Large intestine (tissue), 3 donors: ENCODE measurements around the gene TAS2R9. TPM values are rescaled to one million over a fixed set of nuclear protein-coding genes. Genes with fewer than 3 reads are reported as not detected.
"Not testable (repeated sequence)": the region's sequence is repeated elsewhere in the genome, so short reads cannot be mapped to it uniquely, and the experiment has no call there.

ENCODE experiments used
- DNase-seq, 2 donors: peaks; one replicate each; pipeline versions ENCODE4 v3.0.0 to v3.0.0-alpha.2; 2013
- H3K27ac ChIP-seq: one replicate; pipeline ENCODE4 v1.5.1; 2013; ENCODE audit warnings: low read length
- H3K27me3 ChIP-seq: 2 replicates; pipeline ENCODE4 v1.6.1; 2013; ENCODE audit warnings: low read length; ENCODE audit not compliant: control insufficient read depth, insufficient read depth
- H3K36me3 ChIP-seq: 2 replicates; pipeline ENCODE4 v1.6.1; 2013; ENCODE audit warnings: low read length; ENCODE audit not compliant: control insufficient read depth, insufficient read depth
- H3K4me1 ChIP-seq: one replicate; pipeline ENCODE4 v1.6.1; 2013; ENCODE audit warnings: low read length; ENCODE audit not compliant: control insufficient read depth, insufficient read depth
- H3K4me3 ChIP-seq: one replicate; pipeline ENCODE4 v1.5.1; 2013; ENCODE audit warnings: low read length
- H3K9me3 ChIP-seq: one replicate; pipeline ENCODE4 v1.6.1; 2013; ENCODE audit warnings: mild to moderate bottlenecking, low read depth, low read length, moderate library complexity; ENCODE audit not compliant: control insufficient read depth
- WGBS: methylation state at CpG from one replicate; pipeline ENCODE4 v1.1.5; 2013; ENCODE audit warnings: low lambda C conversion rate; ENCODE audit not compliant: insufficient coverage; 5-methylcytosine and 5-hydroxymethylcytosine counted together
- polyA plus RNA-seq: library from polyadenylated mRNA; unstranded; fragments of 120-200 nt; gene quantifications from one replicate; pipeline ENCODE4 v1.2.1, GENCODE V29; 2013

TAS2R9 gene
- polyA plus RNA-seq, 1 donor = not detected

DNA sequence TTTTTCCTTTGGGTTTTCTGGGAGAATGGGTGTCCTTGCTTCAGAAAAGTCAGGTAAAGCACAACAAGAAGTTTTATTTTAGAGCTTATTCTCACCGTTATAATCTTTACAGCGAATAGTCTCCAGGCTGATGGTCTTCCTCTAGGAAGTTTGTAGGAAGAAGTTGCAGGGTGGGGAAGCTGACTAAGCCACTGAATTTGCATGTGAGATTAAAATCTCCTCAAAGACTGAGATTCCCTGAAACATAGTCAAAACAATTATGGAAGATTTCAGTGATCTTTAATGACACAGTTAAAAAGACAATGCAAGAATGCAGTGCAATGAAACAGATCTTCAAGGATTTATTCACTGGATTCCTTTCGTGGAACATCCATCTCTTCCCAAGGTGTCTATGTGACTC is 15.0 kb upstream of the TAS2R9 start:
- WGBS = 86% methylated on average over 3 of the region's 3 CpGs
- Histone ChIP-seq H3K4me1 (no peaks in the 10 kb centered on the region), H3K4me3 (no peak overlapping the region), H3K27ac (no peak overlapping the region), H3K27me3 (no peaks in the 10 kb centered on the region), H3K9me3 (no peaks in the 10 kb centered on the region), H3K36me3 (no peaks in the 10 kb centered on the region)
- no peak for DNase-seq

DNA sequence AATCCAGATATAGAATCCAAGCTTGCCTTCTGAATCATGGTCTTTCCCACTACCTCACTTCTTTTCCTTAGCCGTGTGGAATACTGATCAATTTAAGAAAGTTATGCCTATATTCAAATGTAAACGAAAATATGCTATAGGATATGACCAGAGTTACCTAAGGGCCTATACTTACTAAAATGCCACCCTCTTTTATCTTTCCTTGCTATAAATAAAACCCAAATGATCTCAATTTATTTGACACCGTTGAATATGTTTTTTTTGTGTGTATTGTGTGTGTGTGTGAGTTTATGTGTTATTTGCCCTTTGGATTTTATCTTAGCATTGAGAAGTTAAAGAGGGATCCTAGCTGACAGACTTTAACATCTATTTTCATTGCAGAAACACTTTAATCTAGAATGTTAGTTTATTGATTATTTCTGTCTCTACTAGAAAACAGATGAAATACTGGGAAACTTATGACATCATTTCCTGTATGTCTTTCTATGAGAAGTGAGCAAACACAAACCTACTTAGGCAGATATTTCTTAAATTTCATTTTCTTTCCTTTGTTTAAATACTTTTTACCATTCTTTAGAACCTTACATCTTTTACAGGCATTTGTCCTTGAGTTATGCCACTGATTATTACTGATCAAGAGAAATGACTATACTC is 2.0 kb upstream of the TAS2R9 start:
- 100% methylated on average over 1 of the region's 3 CpGs for WGBS
- Histone ChIP-seq H3K4me1 (no peaks in the 10 kb centered on the region), H3K27ac (no peak overlapping the region), H3K36me3 (no peaks in the 10 kb centered on the region), H3K4me3 (no peak overlapping the region), H3K27me3 (no peaks in the 10 kb centered on the region), H3K9me3 (no peaks in the 10 kb centered on the region)
- no peak for DNase-seq

DNA sequence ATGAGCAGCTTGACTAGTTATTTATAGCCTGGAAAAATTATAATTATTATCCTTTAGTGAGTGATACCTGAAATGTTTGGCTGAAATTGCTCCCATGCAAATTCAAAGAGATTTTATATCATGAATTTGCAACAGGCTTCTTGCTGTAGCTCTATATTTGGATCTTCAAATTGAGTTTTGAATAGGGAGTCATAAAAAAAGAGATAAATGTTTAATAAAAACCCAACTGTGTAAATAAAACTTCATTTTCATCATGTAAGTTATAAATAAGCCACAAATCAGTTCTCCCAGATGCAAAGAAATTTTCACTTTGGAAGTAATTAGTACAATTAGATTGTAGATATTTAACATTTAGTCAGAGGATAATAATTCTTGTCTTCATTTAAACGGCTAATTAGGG is 2.8 kb downstream of the TAS2R9 start, which contains the start of gene TAS2R8:
TSS of gene TAS2R8 (minus strand) at position 101 of the 400 bp plus-strand sequence. CDS start 306 bp downstream, outside the sequence.
- no peak within 1 kb of the TSS for H3K27ac ChIP-seq
- no peaks in the 10 kb centered on the region for H3K36me3 ChIP-seq
- no peak within 1 kb of the TSS for H3K4me3 ChIP-seq
- no peaks in the 10 kb centered on the region for H3K27me3 ChIP-seq
- H3K4me1 ChIP-seq = no peaks in the 10 kb centered on the region
- no peaks in the 10 kb centered on the region for H3K9me3 ChIP-seq
- no peak for DNase-seq
- 91% methylated on average over 1 of the region's 1 CpG for WGBS

DNA sequence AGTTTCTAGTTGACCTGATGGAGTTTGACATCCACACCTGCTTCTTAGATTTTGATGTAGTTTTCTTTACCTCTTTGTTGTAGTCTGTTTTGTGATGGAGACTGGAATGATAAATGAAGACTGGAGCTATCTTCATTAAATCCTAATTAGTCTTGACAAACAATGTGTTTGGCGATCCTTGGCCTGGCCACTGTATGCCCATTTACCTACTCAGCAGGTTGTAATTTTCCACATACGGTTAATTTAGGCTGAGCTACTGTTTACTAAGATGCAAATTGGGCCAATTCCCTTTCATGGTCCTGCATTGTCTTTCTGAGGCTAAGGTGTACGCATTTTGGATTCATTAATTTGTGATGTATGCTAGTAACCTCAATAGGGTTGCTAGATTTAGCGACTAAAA is 7.4 kb downstream of the TAS2R9 start, which contains the start of gene TAS2R7:
TSS of gene TAS2R7 (minus strand) at position 41 of the 400 bp plus-strand sequence. CDS start 57 bp downstream, outside the sequence.
- WGBS = 28% methylated on average over 2 of the region's 4 CpGs
- Histone ChIP-seq H3K36me3 (no peaks in the 10 kb centered on the region), H3K4me1 (no peaks in the 10 kb centered on the region), H3K9me3 (no peaks in the 10 kb centered on the region), H3K4me3 (no peak within 1 kb of the TSS), H3K27ac (no peak within 1 kb of the TSS), H3K27me3 (peaks cover 3% of the 10 kb centered on the region)
- no peak for DNase-seq

DNA sequence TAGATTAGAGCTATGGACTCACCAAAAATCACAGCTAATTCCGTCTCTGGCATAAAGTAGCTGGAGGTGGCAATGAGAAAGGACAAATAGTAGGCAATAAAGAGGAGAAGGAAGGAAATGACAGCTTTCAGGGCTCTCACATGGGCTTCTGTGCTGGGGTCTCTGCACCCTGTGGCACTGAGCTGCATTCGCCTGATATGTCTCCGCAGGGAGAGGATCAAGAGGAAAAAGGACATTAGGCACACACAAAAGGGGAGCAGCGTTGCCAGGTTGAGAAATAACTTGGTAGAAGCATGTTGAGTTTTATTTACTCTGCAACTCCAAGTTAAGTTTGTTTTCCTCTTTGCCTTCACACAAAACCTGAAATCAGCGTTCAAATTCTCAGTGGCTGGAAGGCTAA is 8.2 kb downstream of the TAS2R9 start:
- no peaks in the 10 kb centered on the region for H3K9me3 ChIP-seq
- no peak overlapping the region for H3K4me3 ChIP-seq
- H3K4me1 ChIP-seq = no peaks in the 10 kb centered on the region
- no peak for DNase-seq
- H3K36me3 ChIP-seq = no peaks in the 10 kb centered on the region
- peaks cover 3% of the 10 kb centered on the region for H3K27me3 ChIP-seq
- no CpG with 5 or more reads among the region's 5 CpGs for WGBS
- no peak overlapping the region for H3K27ac ChIP-seq

DNA sequence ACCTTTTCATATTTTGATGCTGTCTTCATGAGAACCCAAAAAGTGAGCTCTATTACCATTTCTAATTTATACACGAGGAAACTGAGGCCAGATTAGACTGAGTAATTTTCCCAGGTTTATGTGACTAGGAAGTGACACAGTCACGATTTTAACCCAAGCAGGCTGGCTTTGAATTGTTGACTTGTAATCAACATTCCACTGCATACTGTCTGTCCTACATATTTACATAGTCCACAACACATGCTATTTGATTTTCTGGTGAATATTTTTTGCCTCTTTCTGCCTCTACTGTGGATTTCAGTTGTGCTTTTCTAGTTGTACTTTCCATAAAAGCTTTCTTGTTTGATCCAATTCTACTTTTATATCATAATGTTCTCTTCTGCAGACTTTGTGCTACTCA is 15.7 kb downstream of the TAS2R9 start:
- DNase-seq = no peak
- WGBS = no CpG with 5 or more reads among the region's 2 CpGs
- no peaks in the 10 kb centered on the region for H3K27me3 ChIP-seq
- H3K36me3 ChIP-seq = no peaks in the 10 kb centered on the region
- no peaks in the 10 kb centered on the region for H3K9me3 ChIP-seq
- H3K27ac ChIP-seq = no peak overlapping the region
- no peaks in the 10 kb centered on the region for H3K4me1 ChIP-seq
- no peak overlapping the region for H3K4me3 ChIP-seq

DNA sequence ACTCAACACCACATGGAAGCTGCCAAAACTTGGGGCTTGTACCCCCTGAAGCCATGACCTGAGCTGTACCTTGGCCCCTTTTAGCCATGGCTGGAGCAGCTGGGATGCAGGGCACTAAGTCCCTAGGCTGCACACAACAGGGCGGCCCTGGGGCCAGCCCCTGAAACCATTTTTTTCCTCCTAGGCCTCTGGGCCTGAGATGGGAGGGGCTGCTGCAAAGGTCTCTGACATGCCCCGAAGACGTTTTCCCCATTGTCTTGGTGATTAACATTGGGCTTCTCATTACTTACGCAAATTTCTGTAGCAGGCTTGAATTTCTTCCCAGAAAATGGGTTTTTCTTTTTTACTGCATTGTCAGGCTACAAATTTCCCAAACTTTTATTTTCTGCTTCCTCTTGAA is 18.2 kb downstream of the TAS2R9 start:
- 100% methylated on average over 1 of the region's 4 CpGs for WGBS
- DNase-seq, H3K36me3 ChIP-seq, H3K27ac ChIP-seq, H3K9me3 ChIP-seq, H3K27me3 ChIP-seq, H3K4me1 ChIP-seq, H3K4me3 ChIP-seq: not testable (repeated sequence)

DNA sequence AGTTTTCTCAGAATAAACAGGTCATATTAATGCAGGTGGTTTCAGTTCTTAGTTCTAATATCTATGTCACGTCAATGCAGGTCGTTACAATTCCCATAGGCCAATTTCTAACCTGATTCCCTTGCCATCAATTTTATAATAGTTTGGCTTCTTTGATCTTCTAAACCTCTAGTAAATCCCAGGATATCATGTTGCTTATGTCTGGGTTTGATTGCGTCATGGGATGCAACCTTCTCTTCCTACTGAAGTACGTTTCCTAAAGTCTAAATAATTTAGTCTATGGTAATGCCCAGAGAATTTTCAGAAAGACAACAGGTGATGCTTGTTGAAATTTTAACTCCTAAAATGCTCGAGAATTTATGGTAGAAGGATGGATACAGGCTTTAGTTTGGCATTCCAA is 26.7 kb downstream of the TAS2R9 start:
- H3K4me3 ChIP-seq = no peak overlapping the region
- H3K27me3 ChIP-seq = no peaks in the 10 kb centered on the region
- 100% methylated on average over 1 of the region's 5 CpGs for WGBS
- H3K4me1 ChIP-seq = no peaks in the 10 kb centered on the region
- DNase-seq = no peak
- H3K9me3 ChIP-seq = no peaks in the 10 kb centered on the region
- H3K36me3 ChIP-seq = no peaks in the 10 kb centered on the region
- H3K27ac ChIP-seq = no peak overlapping the region

DNA sequence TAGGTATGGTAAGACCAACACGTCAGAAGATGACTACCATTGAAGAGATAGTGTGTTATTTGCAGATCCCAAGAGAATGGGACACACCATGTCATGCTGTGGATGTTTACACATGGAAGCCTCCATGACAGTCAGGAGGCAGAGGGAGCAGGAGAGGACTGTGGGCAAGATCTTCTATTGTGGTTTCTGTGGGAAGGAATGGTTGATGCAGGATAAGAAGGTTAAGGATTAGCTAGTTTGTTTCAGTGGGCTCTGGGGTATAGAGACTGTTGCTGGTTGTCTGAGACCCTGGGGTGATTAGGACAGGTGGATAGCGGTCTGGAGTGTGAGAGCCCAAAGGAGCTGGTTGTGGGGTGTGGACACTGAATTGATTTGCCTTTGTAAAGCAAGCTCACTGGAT is 30.9 kb downstream of the TAS2R9 start:
- H3K4me3 ChIP-seq = no peak overlapping the region
- no CpG with 5 or more reads among the region's 2 CpGs for WGBS
- no peaks in the 10 kb centered on the region for H3K4me1 ChIP-seq
- no peaks in the 10 kb centered on the region for H3K9me3 ChIP-seq
- no peaks in the 10 kb centered on the region for H3K36me3 ChIP-seq
- DNase-seq = no peak
- H3K27ac ChIP-seq = no peak overlapping the region
- no peaks in the 10 kb centered on the region for H3K27me3 ChIP-seq

DNA sequence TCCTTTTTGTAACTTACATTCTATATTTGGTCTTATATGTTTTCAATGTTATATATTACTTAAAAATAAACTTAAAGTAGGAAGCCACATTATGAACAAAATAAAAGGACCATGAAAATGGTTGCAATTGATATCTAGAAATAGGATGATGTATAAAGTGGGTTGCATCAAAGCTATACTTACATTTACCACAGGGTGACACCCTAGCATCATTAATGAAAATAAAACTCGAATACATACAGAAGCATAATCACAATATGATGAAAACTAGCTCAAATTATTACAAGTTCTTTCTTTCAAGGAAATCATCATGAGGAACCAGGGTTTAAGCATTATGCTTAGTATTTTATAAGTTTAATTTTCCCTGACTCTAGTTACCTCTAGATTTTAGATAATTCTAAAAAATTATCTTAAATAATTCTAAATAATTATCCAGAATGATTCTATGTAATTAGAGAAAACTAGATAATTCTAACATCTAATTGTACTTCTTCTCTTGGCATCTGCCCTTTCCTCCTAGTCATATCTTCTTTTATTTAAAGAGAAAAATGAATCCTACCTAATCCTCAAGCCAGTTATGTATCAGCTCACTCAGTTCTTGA is 38.7 kb downstream of the TAS2R9 start:
- Histone ChIP-seq H3K4me3 (no peak overlapping the region), H3K4me1 (no peaks in the 10 kb centered on the region), H3K27ac (no peak overlapping the region), H3K9me3 (no peaks in the 10 kb centered on the region), H3K36me3 (no peaks in the 10 kb centered on the region), H3K27me3 (peaks cover 6% of the 10 kb centered on the region)
- DNase-seq = no peak
- WGBS = no CpG with 5 or more reads among the region's 1 CpG

DNA sequence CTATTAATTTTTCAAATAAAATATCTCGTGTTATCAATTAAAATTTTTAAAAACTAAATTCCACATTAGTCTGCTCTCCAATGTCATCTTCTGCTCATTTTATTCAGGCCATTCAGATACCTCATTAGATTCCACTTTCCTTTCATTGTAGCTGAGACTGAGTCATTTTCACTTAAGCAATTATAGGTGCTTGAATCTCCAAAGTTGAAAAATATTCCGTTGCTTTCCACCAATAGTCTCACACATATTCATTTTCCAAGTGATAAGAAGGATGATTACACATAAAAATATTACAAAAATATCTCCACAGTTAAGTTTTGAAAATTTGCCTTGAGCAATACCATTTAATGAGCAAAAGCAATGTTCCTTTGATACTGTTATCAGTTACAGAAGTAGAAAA is 50.3 kb downstream of the TAS2R9 start:
- 31% methylated on average over 2 of the region's 2 CpGs for WGBS

More for the DNA sequence above, 50.3 kb downstream of the TAS2R9 start:
- no peak overlapping the region for H3K27ac ChIP-seq
- DNase-seq = peak in 1 of 2 donors; percentile 39
- H3K36me3 ChIP-seq = no peaks in the 10 kb centered on the region
- H3K4me1 ChIP-seq = peaks cover 4% of the 10 kb centered on the region
- no peaks in the 10 kb centered on the region for H3K27me3 ChIP-seq
- H3K4me3 ChIP-seq = no peak overlapping the region
- no peaks in the 10 kb centered on the region for H3K9me3 ChIP-seq
